ENCODE measurements around the gene SLC27A5. TPM values are rescaled to one million over a fixed set of nuclear protein-coding genes. Genes with fewer than 3 reads are reported as not detected.

Gene SLC27A5, protein sequence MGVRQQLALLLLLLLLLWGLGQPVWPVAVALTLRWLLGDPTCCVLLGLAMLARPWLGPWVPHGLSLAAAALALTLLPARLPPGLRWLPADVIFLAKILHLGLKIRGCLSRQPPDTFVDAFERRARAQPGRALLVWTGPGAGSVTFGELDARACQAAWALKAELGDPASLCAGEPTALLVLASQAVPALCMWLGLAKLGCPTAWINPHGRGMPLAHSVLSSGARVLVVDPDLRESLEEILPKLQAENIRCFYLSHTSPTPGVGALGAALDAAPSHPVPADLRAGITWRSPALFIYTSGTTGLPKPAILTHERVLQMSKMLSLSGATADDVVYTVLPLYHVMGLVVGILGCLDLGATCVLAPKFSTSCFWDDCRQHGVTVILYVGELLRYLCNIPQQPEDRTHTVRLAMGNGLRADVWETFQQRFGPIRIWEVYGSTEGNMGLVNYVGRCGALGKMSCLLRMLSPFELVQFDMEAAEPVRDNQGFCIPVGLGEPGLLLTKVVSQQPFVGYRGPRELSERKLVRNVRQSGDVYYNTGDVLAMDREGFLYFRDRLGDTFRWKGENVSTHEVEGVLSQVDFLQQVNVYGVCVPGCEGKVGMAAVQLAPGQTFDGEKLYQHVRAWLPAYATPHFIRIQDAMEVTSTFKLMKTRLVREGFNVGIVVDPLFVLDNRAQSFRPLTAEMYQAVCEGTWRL
- total RNA-seq (2022; extraction: Qiagen RNA extraction; ENCODE audit: low read depth): 24.4 to 34.2 TPM (median 28.6 TPM) in 5 replicates

DNA sequence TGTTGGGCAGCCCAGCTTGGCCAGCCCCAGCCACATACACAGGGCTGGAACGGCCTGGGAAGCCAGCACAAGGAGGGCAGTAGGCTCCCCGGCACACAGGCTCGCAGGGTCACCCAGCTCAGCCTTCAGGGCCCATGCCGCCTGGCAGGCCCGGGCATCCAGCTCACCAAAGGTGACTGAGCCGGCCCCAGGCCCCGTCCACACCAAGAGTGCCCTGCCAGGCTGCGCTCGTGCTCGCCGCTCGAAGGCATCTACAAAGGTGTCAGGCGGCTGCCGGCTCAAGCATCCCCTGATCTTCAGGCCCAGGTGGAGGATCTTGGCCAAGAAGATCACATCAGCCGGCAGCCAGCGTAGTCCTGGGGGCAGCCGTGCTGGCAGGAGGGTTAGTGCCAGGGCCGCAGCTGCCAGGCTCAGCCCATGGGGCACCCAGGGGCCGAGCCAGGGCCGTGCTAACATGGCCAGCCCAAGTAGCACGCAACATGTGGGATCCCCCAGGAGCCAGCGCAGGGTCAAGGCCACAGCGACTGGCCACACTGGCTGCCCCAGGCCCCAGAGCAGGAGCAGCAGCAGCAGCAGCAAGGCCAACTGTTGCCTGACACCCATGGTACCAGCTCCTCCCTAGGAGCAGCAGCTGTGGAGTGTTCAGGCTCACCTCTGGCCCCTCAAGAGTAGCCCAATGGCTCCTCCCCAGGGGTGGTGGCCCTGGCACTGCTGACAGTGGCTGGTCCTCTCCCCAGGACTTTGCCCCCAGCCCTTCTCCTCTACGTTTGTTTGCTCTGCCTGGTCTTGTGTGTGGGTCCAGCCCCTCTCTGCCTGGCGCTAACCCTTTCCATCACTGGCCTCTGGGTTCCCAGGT, at the start of gene SLC27A5:
SLC27A5 (minus strand) TSS at position 640 of the 856 bp plus-strand sequence; CDS start at position 603, 37 bp downstream.

DNA sequence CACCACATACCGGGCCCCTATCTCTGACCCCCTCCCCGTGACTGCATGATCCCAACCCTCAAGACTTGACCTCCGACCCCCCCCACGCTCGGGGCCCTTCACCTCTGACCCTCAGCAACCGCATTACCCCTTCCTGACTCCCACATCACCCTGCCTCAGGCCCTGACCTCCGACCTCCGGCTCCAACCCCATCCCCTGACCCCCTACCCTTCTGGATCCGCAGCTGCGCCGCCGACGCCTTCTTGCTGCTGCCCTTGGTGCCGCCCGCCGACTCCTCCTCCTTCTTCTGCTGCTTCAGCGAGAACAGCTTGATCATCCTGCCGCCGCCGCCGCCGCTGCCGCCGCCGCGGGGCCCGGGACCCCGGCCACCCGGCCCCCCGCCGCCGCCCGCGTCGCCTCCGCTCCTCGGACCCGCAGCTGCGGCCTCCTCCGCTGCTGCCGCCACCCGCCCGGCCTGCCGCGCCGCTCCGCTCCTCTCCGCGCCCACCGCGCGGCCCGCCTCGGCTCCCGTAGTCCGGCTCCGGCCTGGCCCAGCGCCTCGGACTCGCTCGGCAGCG, 46.4 kb upstream of the SLC27A5 start, which contains the start of gene UBE2M:
UBE2M (minus strand) TSS at position 546 of the 557 bp plus-strand sequence; CDS start at position 316, 230 bp downstream.

DNA sequence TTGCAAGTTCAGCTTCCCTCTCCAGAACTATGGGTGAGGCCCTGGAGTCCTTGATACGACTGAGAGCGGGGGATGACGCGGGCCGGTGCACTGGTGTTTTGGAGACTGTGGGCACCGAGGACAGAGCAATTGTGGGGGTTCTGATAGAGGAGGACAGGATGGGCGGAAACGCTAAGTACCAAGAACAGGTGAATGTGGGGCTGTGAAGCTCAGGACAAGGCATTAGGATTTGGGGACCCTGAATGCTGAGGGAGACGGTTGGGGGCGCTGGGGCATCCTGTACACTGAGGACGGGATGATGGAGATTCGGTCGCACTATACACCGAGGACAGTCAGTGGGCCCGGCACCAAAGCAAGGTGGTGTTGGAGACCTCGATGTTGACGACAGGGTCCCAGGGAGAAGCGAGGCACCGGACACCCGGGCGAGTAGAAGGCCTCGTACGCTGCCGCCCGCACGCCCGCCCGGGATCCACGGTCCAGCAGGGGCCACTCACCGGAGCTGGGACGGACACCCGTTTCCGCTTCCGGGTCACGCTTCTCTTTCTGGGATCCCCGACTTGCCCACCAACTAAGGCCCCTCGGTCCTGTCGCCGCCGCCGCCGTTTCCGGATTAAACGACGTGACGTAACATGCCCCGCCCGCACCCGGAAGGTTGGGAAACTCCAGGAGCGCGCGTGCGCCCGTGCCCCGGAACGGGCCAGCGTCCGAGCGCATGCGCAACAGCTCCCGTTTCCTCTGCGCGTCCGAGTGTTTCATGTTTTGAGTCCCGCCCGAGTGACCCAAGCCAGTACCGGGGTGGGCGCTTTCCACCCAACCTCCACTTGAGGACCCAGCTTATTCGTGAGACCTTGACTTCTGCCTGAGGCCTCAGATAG, 42.9 kb upstream of the SLC27A5 start, which contains the start of gene CHMP2A:
CHMP2A (minus strand) TSS at position 612 of the 875 bp plus-strand sequence. CDS start 893 bp downstream, outside the sequence.

DNA sequence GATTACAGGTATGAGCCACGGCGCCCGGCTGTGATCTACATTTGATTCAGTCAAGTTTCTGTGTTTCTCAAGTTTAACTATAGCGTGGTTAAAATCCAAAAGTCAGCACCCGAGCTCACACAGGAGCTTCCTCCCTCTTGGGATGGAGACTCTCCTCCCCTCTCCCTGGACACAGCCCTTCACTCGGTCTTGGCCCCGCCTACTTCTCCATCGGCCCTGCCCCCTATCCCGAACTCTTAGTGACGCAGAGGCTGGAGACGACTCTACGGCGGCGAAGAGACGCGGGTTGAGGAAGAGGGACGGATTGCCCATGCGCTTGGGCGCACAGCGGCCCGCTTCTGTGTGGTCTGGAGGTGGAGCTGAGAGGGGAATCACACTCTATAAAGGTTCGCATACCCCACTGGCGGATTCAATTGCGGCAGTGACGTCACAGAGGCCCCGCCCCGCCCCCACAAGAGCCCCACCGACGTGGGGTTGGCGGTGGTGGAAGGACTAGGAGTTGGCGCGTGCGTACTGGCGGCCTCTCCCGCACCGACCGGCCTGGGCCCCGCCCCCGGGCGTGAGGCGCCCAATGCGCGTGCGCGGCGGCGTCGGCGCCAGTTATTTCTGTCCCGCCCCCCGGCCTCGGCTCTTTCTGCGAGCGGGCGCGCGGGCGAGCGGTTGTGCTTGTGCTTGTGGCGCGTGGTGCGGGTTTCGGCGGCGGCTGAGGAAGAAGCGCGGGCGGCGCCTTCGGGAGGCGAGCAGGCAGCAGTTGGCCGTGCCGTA, 32.2 kb upstream of the SLC27A5 start, which contains the start of gene TRIM28:
TRIM28 (plus strand) TSS at position 239 of the 765 bp plus-strand sequence. CDS start 694 bp downstream, outside the sequence.

DNA sequence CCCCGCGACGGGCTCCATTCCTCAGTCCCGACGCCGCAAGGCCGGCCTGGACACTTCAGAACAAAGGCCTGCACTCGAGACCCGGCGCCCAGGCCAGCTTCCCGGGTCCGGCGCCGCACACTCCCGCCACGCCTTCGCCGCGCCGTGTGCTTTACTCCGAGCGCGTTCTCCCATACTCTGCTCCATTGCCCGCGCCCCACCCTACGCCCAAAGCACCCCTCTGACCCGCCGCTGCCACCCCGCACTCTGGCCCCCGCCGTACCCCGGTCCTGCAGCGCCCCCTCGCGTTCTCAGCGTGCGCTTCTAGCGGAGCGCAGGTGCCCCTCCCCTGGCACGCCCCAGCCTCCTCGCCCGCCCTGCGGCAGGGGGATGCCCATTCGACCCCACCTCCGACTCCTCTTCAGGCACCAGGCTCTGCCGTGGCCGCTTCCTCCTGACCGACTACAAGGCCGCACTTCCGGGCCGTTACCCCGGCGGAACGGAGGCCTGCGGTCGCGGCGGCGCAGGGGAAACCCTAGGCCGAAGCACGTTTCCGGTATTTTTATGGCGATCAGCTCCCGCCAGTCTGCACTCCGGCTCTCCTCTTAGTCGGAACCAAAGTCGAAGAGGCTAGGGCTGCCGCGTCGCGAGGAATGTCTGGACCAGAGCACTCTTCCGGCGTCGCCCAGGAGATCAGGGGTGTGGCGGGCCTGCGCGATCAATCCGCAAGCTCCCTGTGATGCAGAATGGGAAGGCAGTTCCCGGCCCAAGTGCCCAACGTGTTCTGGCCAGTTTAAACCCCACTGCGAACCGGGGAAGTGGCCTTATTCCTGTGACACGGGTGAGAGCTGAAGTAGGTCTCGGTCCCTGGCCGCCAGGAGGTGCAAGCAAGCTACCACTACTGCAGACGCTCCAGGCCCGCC, 7.8 kb upstream of the SLC27A5 start, which contains the start of gene ZBTB45:
ZBTB45 (minus strand) TSS at position 456 of the 902 bp plus-strand sequence. CDS start 2,137 bp downstream, outside the sequence.

DNA sequence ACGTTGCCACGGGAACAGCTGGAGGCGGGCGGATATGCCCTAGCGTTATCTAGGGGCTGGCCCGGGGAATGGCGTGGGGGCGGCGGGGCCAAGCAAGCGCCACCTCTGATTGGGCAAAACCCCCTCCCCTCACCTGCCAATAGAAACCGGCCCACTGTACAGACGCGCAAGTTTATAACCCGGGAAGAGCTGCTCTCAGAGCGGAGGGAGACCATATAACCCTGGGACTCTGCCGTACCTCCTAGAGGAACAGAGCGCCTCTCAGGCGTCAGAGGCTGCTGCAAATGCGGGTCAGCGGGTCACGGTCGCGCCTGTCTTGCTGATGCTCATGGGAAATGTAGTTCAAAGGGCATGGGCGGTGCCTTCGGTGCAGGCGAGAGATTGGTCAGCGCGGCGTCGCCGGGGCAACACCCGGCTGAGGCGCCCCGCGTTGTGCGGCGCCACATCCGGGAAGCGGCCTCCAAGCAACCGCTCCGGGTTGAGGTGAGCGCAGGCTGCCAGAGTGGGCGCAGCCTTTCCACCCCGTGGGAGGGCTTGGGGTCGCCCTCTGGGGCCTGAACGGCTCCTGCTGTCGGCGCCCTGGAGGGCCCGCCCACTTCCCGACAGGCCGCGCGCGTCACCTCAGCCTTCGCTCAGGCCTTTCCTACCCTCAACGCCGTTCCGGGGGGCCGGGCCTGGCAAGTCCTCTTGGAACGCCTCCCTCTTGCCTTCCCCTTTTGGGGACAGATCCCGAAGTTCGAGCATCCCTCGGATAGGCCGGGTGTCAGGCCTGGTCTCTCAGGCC, 35.9 kb downstream of the SLC27A5 start, which contains the start of gene ZNF446:
ZNF446 (plus strand) TSS at position 639 of the 784 bp plus-strand sequence. CDS start 867 bp downstream, outside the sequence.

DNA sequence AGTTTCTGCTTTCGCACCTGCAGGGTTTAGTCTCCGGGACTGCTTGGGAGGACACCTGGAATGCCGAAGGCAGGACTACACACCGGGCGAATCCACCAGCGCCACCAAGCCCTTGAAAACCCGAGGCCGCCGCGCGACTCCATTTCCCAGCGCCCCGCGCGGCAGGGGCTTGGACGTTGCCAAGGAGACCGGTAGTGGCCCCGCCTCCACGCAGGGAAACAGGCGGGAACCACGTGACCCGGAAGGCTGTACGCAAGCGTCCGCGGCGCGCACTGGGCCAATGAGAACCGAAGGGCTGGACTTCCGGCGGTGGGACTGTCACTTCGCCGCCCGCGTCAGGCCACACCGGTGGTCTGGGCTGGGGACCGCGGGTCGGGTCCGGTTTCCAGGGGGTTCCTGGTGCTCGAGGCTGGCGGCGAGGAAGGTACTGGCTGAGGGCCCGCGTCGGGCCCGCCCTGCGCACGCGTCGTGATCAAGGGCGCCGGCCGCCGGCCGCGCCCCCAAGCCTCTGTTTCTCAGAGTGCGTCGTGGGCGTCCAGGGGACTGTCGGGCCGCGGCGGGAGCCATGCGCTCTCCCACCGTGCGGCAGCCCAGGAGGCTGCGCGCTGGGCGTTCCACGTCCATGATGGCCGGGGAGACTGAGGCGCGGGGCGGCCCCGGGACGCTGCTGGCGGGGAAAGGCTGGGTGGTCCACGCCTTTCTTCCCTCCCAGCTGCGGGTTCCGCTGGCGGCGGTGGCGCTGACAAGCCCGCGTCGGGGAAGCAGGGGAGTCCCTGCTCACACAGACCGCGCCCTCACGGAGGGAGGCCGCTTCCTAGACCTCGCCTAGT, 44.8 kb downstream of the SLC27A5 start, which contains the start of gene ZNF324:
ZNF324 (plus strand) TSS at position 321 of the 830 bp plus-strand sequence. CDS start 2,106 bp downstream, outside the sequence.

DNA sequence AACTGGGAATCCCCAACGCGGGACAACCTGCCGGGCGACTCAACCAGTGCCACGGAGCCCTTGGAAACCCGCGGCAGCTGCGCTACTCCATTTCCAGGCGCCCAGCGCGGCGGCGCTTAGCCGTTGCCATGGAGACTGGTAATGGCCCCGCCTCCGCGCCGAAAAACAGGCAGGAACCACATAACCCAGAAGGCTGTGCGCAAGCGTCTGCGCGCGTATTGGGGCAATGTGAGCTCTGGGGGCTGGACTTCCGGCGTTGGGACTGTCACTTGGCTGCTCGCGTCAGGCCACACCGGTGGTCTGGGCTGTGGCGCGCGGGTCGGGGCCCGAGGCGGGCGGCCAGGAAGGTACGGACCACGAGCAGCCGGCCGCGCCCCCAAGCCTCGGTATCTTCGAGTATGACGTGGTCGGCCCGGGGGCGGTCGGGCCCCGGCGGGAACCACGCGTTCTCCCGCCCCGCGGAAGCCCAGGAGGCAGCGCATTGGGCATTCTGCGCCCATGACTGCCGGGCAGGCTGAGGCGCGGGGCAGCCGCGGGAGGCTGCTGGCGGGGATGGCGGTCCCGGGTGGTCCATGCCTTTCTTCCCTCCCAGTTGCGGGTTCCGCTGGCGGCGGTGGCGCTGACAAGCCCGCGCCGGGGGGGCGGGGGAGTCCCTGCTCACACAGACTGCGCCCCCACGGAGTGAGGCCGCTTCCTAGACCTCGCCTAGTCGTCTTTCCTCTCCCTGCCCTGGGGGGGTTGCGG, 60.3 kb downstream of the SLC27A5 start, which contains the start of gene ZNF324B:
ZNF324B (plus strand) TSS at position 265 of the 744 bp plus-strand sequence. CDS start 2,080 bp downstream, outside the sequence.

Other genes starting within 250 kb of the SLC27A5 start
- gene ZNF8, start 233.0 kb downstream of the SLC27A5 start, total RNA-seq (2022; extraction: Qiagen RNA extraction; ENCODE audit: low read depth): 1.3 to 1.5 TPM (median 1.3 TPM) in 5 replicates
- gene ERVK3-1, start 206.6 kb downstream of the SLC27A5 start, total RNA-seq (2022; extraction: Qiagen RNA extraction; ENCODE audit: low read depth): 90.7 to 110 TPM (median 98.8 TPM) in 5 replicates
- 2.1 to 3.3 TPM (median 2.9 TPM) in 5 replicates for gene ZSCAN22, start 185.0 kb downstream of the SLC27A5 start, total RNA-seq (2022; extraction: Qiagen RNA extraction; ENCODE audit: low read depth)
- gene A1BG, start 158.5 kb downstream of the SLC27A5 start, total RNA-seq (2022; extraction: Qiagen RNA extraction; ENCODE audit: low read depth): 9.9 to 13.7 TPM (median 12.2 TPM) in 5 replicates
- 0.80 to 1.7 TPM (median 1.5 TPM) in 5 replicates for gene ZNF497, start 149.2 kb downstream of the SLC27A5 start, total RNA-seq (2022; extraction: Qiagen RNA extraction; ENCODE audit: low read depth)
- gene ZNF837, start 131.0 kb downstream of the SLC27A5 start, total RNA-seq (2022; extraction: Qiagen RNA extraction; ENCODE audit: low read depth): 1.1 to 1.5 TPM (median 1.2 TPM) in 5 replicates
- 2,263 to 2,574 TPM (median 2,501 TPM) in 5 replicates for gene RPS5, start 124.7 kb downstream of the SLC27A5 start, total RNA-seq (2022; extraction: Qiagen RNA extraction; ENCODE audit: low read depth)
- 0.13 to 0.22 TPM in 2 of 5 replicates, not detected in the others for gene RNF225, start 116.3 kb downstream of the SLC27A5 start, total RNA-seq (2022; extraction: Qiagen RNA extraction; ENCODE audit: low read depth)
- gene ZNF584, start 103.3 kb downstream of the SLC27A5 start, total RNA-seq (2022; extraction: Qiagen RNA extraction; ENCODE audit: low read depth): 18.6 to 22.4 TPM (median 18.8 TPM) in 5 replicates
- gene ZNF132, start 71.8 kb downstream of the SLC27A5 start, total RNA-seq (2022; extraction: Qiagen RNA extraction; ENCODE audit: low read depth): 0.07 to 0.16 TPM (median 0.08 TPM) in 4 of 5 replicates, not detected in the other
- gene ZNF324B, start 60.4 kb downstream of the SLC27A5 start, total RNA-seq (2022; extraction: Qiagen RNA extraction; ENCODE audit: low read depth): 7.4 to 8.4 TPM (median 7.8 TPM) in 5 replicates
- 9.1 to 11.9 TPM (median 9.7 TPM) in 5 replicates for gene ZNF324, start 44.9 kb downstream of the SLC27A5 start, total RNA-seq (2022; extraction: Qiagen RNA extraction; ENCODE audit: low read depth)
- 11.7 to 14.6 TPM (median 13.1 TPM) in 5 replicates for gene ZNF446, start 35.6 kb downstream of the SLC27A5 start, total RNA-seq (2022; extraction: Qiagen RNA extraction; ENCODE audit: low read depth)
- gene ZBTB45, start 7.8 kb upstream of the SLC27A5 start, total RNA-seq (2022; extraction: Qiagen RNA extraction; ENCODE audit: low read depth): 11.6 to 19.5 TPM (median 16.8 TPM) in 5 replicates
- gene TRIM28, start 32.1 kb upstream of the SLC27A5 start, total RNA-seq (2022; extraction: Qiagen RNA extraction; ENCODE audit: low read depth): 659 to 835 TPM (median 753 TPM) in 5 replicates
- 183 to 204 TPM (median 191 TPM) in 5 replicates for gene CHMP2A, start 43.1 kb upstream of the SLC27A5 start, total RNA-seq (2022; extraction: Qiagen RNA extraction; ENCODE audit: low read depth)
- gene UBE2M, start 46.6 kb upstream of the SLC27A5 start, total RNA-seq (2022; extraction: Qiagen RNA extraction; ENCODE audit: low read depth): 135 to 153 TPM (median 147 TPM) in 5 replicates
- 12.5 to 18.1 TPM (median 16.9 TPM) in 5 replicates for gene MZF1, start 61.3 kb upstream of the SLC27A5 start, total RNA-seq (2022; extraction: Qiagen RNA extraction; ENCODE audit: low read depth)

Data from A549 treated with DMSO at 1 μM for 4 hours (cell line).